GM23338 (cell line): ENCODE data around the gene PICK1. TPM values are rescaled to one million over a fixed set of nuclear protein-coding genes. Genes with fewer than 3 reads are reported as not detected.

Experiments used
- ATAC-seq: fragments of 200-7000 bp; cut with Tn5 transposase; 3 replicates; pipeline ENCODE4 v1.9.1; 2020
- DNase-seq: peaks from one replicate; pipeline ENCODE4 v3.0.0-alpha.2; 2015; ENCODE audit warnings: low spot score
- H2AFZ ChIP-seq: fragments of 200-600 bp; sonication (generic); 2 replicates; pipeline ENCODE4 v1.8.0; 2016; ENCODE audit warnings: antibody characterized with exemption, mild to moderate bottlenecking, moderate library complexity
- H3F3A ChIP-seq: fragments of 200-600 bp; sonication (generic); replicated peaks from 2 replicates; pipeline ENCODE4 v1.8.0; 2017; ENCODE audit warnings: antibody characterized with exemption, mixed run types, low read depth
- H3K27ac ChIP-seq: fragments of 200-600 bp; sonication (generic); 2 replicates; pipeline ENCODE4 v1.6.1; 2016; ENCODE audit warnings: low read depth
- H3K27me3 ChIP-seq: fragments of 200-600 bp; sonication (generic); 2 replicates; pipeline ENCODE4 v1.8.0; 2016; ENCODE audit warnings: mild to moderate bottlenecking, mixed run types, moderate library complexity; ENCODE audit not compliant: insufficient read depth
- H3K36me3 ChIP-seq: fragments of 200-600 bp; sonication (generic); 2 replicates; pipeline ENCODE4 v1.8.0; 2016; ENCODE audit warnings: mild to moderate bottlenecking; ENCODE audit not compliant: insufficient read depth
- H3K4me1 ChIP-seq: fragments of 200-600 bp; sonication (generic); 2 replicates; pipeline ENCODE4 v1.8.0; 2016; ENCODE audit warnings: mild to moderate bottlenecking, moderate library complexity; ENCODE audit not compliant: insufficient read depth
- H3K4me2 ChIP-seq: fragments of 200-600 bp; sonication (generic); 2 replicates; pipeline ENCODE4 v1.7.1; 2017; ENCODE audit warnings: mixed run types
- H3K4me3 ChIP-seq: fragments of 200-600 bp; sonication (generic); 2 replicates; pipeline ENCODE4 v1.6.1; 2016; ENCODE audit warnings: mixed run types
- H3K79me2 ChIP-seq: fragments of 200-600 bp; sonication (generic); replicated peaks from 2 replicates; pipeline ENCODE4 v1.8.0; 2017; ENCODE audit warnings: mild to moderate bottlenecking; ENCODE audit not compliant: insufficient read depth
- H3K9me2 ChIP-seq: fragments of 200-600 bp; sonication (generic); 2 replicates; pipeline ENCODE4 v1.8.0; 2017; ENCODE audit not compliant: insufficient read depth
- H4K20me1 ChIP-seq: fragments of 200-600 bp; sonication (generic); replicated peaks from 2 replicates; pipeline ENCODE4 v1.8.0; 2017; ENCODE audit warnings: mild to moderate bottlenecking; ENCODE audit not compliant: insufficient read depth
- H3K27ac Mint-ChIP-seq: 2 replicates; pipeline ENCODE4 v1.8.0; 2020; ENCODE audit warnings: inconsistent platforms, mild to moderate bottlenecking, moderate library complexity, mixed read lengths
- H3K27me3 Mint-ChIP-seq: 3 replicates; pipeline ENCODE4 v1.8.0; 2022; ENCODE audit warnings: low read depth, mild to moderate bottlenecking, moderate library complexity, mixed read lengths, inconsistent platforms; ENCODE audit not compliant: insufficient read depth, poor library complexity
- H3K36me3 Mint-ChIP-seq: 3 replicates; pipeline ENCODE4 v1.8.0; 2021; ENCODE audit warnings: low read depth, mild to moderate bottlenecking, inconsistent platforms, moderate library complexity, mixed read lengths
- H3K4me1 Mint-ChIP-seq: 3 replicates; pipeline ENCODE4 v1.8.0; 2020; ENCODE audit warnings: mild to moderate bottlenecking, inconsistent platforms, mixed read lengths
- H3K4me3 Mint-ChIP-seq: 3 replicates; pipeline ENCODE4 v1.8.0; 2021; ENCODE audit warnings: moderate library complexity, mild to moderate bottlenecking, inconsistent platforms, mixed read lengths
- H3K9me3 Mint-ChIP-seq: 3 replicates; pipeline ENCODE4 v1.8.0; 2020; ENCODE audit warnings: moderate library complexity, mild to moderate bottlenecking, inconsistent platforms, mixed read lengths
- EZH2 ChIP-seq: fragments of 200-600 bp; sonication (generic); IDR thresholded peaks from one replicate; pipeline ENCODE4 v1.8.0; 2017; ENCODE audit warnings: antibody characterized with exemption, mild to moderate bottlenecking, low read depth; ENCODE audit not compliant: unreplicated experiment
- EZH2phosphoT487 ChIP-seq: fragments of 200-600 bp; sonication (generic); IDR thresholded peaks from one replicate; pipeline ENCODE4 v1.8.1; 2018; ENCODE audit warnings: antibody characterized with exemption; ENCODE audit not compliant: unreplicated experiment
- NANOG ChIP-seq: IDR thresholded peaks from 2 replicates; pipeline ENCODE4 v1.6.1; 2016; ENCODE audit warnings: antibody characterized with exemption, borderline replicate concordance
- ZNF114 ChIP-seq: fragments of 250-450 bp; sonication (Bioruptor Pico); IDR thresholded peaks from 2 replicates; pipeline ENCODE4 v1.5.0; 2020; ENCODE audit warnings: mild to moderate bottlenecking, moderate library complexity
- ZNF331 ChIP-seq: fragments of 250-450 bp; sonication (Bioruptor Pico); IDR thresholded peaks from 2 replicates; pipeline ENCODE4 v1.5.0; 2020; ENCODE audit warnings: low read depth, mild to moderate bottlenecking, moderate library complexity
- polyA plus RNA-seq: library from polyadenylated mRNA; unstranded; fragments of >200 nt; fragmentation: Nextera tagmentation; extraction: Ambion mirVana; gene quantifications from 2 replicates; pipeline ENCODE4 v1.2.1, GENCODE V29; 2016
- total RNA-seq: library from RNA; depleted of rRNA; stranded (reverse); fragments of >200 nt; shearing (Covaris generic); gene quantifications from 2 replicates; pipeline ENCODE4 v1.2.3, GENCODE V29; 2014
- TF ChIP-seq, protein P1 (sequence below): fragments of 250-450 bp; sonication (Bioruptor Pico); IDR thresholded peaks from 2 replicates; pipeline ENCODE4 v1.5.0; 2020; ENCODE audit warnings: mild to moderate bottlenecking, moderate library complexity
- TF ChIP-seq, protein P2 (sequence below): IDR thresholded peaks from one replicate; pipeline ENCODE4 v1.6.1; 2018; ENCODE audit warnings: antibody characterized with exemption; ENCODE audit not compliant: unreplicated experiment
- TF ChIP-seq, protein P3 (sequence below), 2 experiments: fragments of 200-600 bp in 1 of 2; sonication (generic) in 1 of 2; conservative IDR thresholded peaks; 2 replicates each; pipeline versions ENCODE4 v1.5.1 to v1.6.1; 2016 to 2017; ENCODE audit warnings: antibody characterized with exemption in 2 of 2, low read depth in 2 of 2, mild to moderate bottlenecking in 2 of 2, moderate library complexity in 1 of 2
- TF ChIP-seq, protein P4 (sequence below): IDR thresholded peaks from 2 replicates; pipeline ENCODE4 v1.6.1; 2016; ENCODE audit warnings: antibody characterized with exemption

The PICK1 gene
- total and polyA plus RNA-seq, 2 experiments from 2014 or later: 15.9 to 28.3 TPM

DNA sequence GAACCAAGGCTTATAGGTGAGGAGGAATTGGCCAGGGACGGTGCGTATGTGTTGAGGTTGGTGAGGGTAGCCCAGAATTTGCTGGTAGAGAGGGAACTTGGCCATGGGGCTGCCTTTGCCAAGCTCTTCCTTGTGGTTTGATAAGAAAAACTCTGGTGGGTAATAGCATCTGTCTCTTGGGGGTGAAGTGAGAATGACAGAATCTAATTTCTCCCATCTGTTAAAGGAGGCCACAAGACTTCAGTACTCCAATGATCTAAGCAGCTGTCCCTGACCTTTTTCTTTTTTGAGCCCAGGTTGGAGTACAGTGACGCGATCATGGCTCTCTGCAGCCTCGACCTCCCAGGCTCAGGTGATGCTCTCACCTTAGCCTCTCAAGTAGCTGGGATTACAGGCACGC, 36.0 kb upstream of the PICK1 start:
- peaks cover 4% of the 10 kb centered on the region; the same call in 1 of the 3 replicates for H3K4me1 Mint-ChIP-seq
- H3K27me3 ChIP-seq: no peaks in the 10 kb centered on the region
- no peaks in the 10 kb centered on the region for H3K9me2 ChIP-seq
- TF ChIP-seq, protein P1, sequence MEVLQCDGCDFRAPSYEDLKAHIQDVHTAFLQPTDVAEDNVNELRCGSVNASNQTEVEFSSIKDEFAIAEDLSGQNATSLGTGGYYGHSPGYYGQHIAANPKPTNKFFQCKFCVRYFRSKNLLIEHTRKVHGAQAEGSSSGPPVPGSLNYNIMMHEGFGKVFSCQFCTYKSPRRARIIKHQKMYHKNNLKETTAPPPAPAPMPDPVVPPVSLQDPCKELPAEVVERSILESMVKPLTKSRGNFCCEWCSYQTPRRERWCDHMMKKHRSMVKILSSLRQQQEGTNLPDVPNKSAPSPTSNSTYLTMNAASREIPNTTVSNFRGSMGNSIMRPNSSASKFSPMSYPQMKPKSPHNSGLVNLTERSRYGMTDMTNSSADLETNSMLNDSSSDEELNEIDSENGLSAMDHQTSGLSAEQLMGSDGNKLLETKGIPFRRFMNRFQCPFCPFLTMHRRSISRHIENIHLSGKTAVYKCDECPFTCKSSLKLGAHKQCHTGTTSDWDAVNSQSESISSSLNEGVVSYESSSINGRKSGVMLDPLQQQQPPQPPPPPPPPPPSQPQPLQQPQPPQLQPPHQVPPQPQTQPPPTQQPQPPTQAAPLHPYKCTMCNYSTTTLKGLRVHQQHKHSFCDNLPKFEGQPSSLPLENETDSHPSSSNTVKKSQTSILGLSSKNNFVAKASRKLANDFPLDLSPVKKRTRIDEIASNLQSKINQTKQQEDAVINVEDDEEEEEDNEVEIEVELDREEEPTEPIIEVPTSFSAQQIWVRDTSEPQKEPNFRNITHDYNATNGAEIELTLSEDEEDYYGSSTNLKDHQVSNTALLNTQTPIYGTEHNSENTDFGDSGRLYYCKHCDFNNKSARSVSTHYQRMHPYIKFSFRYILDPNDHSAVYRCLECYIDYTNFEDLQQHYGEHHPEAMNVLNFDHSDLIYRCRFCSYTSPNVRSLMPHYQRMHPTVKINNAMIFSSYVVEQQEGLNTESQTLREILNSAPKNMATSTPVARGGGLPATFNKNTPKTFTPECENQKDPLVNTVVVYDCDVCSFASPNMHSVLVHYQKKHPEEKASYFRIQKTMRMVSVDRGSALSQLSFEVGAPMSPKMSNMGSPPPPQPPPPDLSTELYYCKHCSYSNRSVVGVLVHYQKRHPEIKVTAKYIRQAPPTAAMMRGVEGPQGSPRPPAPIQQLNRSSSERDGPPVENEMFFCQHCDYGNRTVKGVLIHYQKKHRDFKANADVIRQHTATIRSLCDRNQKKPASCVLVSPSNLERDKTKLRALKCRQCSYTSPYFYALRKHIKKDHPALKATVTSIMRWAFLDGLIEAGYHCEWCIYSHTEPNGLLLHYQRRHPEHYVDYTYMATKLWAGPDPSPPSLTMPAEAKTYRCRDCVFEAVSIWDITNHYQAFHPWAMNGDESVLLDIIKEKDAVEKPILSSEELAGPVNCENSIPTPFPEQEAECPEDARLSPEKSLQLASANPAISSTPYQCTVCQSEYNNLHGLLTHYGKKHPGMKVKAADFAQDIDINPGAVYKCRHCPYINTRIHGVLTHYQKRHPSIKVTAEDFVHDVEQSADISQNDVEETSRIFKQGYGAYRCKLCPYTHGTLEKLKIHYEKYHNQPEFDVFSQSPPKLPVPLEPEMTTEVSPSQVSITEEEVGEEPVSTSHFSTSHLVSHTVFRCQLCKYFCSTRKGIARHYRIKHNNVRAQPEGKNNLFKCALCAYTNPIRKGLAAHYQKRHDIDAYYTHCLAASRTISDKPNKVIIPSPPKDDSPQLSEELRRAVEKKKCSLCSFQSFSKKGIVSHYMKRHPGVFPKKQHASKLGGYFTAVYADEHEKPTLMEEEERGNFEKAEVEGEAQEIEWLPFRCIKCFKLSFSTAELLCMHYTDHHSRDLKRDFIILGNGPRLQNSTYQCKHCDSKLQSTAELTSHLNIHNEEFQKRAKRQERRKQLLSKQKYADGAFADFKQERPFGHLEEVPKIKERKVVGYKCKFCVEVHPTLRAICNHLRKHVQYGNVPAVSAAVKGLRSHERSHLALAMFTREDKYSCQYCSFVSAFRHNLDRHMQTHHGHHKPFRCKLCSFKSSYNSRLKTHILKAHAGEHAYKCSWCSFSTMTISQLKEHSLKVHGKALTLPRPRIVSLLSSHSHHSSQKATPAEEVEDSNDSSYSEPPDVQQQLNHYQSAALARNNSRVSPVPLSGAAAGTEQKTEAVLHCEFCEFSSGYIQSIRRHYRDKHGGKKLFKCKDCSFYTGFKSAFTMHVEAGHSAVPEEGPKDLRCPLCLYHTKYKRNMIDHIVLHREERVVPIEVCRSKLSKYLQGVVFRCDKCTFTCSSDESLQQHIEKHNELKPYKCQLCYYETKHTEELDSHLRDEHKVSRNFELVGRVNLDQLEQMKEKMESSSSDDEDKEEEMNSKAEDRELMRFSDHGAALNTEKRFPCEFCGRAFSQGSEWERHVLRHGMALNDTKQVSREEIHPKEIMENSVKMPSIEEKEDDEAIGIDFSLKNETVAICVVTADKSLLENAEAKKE (CRISPR knock-in tag): no peak
- TF ChIP-seq EZH2 (no peak), EZH2phosphoT487 (no peak)
- no peak overlapping the region for H3K27ac ChIP-seq
- no peaks in the 10 kb centered on the region for H3K9me3 Mint-ChIP-seq
- H4K20me1 ChIP-seq: no peaks in the 10 kb centered on the region
- no peak overlapping the region for H3K27ac Mint-ChIP-seq
- no peak overlapping the region for H3K4me3 ChIP-seq
- H3K79me2 ChIP-seq: no peaks in the 10 kb centered on the region
- no peaks in the 10 kb centered on the region for H3K36me3 Mint-ChIP-seq
- H3K4me1 ChIP-seq: no peaks in the 10 kb centered on the region
- ATAC-seq (no peak), DNase-seq (no peak)
- H3F3A ChIP-seq: no peaks in the 10 kb centered on the region
- H3K27me3 Mint-ChIP-seq: peaks cover 14% of the 10 kb centered on the region
- H3K36me3 ChIP-seq: no peaks in the 10 kb centered on the region
- no peak overlapping the region for H3K4me3 Mint-ChIP-seq
- no peak overlapping the region for H3K4me2 ChIP-seq
- no peak overlapping the region for H2AFZ ChIP-seq

DNA sequence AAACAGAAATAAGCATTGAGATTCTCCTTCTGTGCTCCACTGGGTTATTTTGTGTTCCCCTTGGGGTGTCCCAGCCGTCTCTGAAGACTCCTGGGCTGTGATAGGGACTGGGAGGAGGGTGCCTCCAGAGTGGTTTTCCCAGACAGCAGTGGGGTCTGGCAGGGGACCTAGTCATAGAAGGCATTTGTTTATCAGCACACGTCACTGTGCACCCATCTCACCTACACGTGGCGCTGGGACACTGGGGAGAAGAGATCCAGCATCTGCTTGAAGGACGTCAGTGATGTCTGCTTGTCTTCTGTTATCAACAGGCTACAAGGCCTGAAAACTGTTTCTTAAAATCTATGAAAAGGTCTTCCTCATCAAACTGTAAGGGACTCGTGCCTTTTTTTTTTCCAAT, 34.2 kb upstream of the PICK1 start:
- Histone ChIP-seq H3K27me3 (no peaks in the 10 kb centered on the region), H2AFZ (no peak overlapping the region; the same call in 1 of the 2 replicates), H3K4me3 (no peak overlapping the region), H3K9me2 (no peaks in the 10 kb centered on the region), H3K4me1 (no peaks in the 10 kb centered on the region), H3F3A (no peaks in the 10 kb centered on the region), H3K4me2 (no peak overlapping the region), H3K36me3 (no peaks in the 10 kb centered on the region), H3K27ac (no peak overlapping the region), H4K20me1 (no peaks in the 10 kb centered on the region), H3K79me2 (no peaks in the 10 kb centered on the region)
- H3K36me3 Mint-ChIP-seq: no peaks in the 10 kb centered on the region
- ATAC-seq (no peak), DNase-seq (no peak)
- H3K4me1 Mint-ChIP-seq: peaks cover 8% of the 10 kb centered on the region; the same call in 2 of the 3 replicates
- H3K4me3 Mint-ChIP-seq: no peak overlapping the region
- no peaks in the 10 kb centered on the region for H3K9me3 Mint-ChIP-seq
- no peak overlapping the region for H3K27ac Mint-ChIP-seq
- H3K27me3 Mint-ChIP-seq: peaks cover 14% of the 10 kb centered on the region
- TF ChIP-seq EZH2: no peak
- TF ChIP-seq, protein P2, sequence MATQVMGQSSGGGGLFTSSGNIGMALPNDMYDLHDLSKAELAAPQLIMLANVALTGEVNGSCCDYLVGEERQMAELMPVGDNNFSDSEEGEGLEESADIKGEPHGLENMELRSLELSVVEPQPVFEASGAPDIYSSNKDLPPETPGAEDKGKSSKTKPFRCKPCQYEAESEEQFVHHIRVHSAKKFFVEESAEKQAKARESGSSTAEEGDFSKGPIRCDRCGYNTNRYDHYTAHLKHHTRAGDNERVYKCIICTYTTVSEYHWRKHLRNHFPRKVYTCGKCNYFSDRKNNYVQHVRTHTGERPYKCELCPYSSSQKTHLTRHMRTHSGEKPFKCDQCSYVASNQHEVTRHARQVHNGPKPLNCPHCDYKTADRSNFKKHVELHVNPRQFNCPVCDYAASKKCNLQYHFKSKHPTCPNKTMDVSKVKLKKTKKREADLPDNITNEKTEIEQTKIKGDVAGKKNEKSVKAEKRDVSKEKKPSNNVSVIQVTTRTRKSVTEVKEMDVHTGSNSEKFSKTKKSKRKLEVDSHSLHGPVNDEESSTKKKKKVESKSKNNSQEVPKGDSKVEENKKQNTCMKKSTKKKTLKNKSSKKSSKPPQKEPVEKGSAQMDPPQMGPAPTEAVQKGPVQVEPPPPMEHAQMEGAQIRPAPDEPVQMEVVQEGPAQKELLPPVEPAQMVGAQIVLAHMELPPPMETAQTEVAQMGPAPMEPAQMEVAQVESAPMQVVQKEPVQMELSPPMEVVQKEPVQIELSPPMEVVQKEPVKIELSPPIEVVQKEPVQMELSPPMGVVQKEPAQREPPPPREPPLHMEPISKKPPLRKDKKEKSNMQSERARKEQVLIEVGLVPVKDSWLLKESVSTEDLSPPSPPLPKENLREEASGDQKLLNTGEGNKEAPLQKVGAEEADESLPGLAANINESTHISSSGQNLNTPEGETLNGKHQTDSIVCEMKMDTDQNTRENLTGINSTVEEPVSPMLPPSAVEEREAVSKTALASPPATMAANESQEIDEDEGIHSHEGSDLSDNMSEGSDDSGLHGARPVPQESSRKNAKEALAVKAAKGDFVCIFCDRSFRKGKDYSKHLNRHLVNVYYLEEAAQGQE: no peak
- no peak for TF ChIP-seq NANOG
- no peak for TF ChIP-seq ZNF114 (CRISPR knock-in tag)
- TF ChIP-seq, protein P3, sequence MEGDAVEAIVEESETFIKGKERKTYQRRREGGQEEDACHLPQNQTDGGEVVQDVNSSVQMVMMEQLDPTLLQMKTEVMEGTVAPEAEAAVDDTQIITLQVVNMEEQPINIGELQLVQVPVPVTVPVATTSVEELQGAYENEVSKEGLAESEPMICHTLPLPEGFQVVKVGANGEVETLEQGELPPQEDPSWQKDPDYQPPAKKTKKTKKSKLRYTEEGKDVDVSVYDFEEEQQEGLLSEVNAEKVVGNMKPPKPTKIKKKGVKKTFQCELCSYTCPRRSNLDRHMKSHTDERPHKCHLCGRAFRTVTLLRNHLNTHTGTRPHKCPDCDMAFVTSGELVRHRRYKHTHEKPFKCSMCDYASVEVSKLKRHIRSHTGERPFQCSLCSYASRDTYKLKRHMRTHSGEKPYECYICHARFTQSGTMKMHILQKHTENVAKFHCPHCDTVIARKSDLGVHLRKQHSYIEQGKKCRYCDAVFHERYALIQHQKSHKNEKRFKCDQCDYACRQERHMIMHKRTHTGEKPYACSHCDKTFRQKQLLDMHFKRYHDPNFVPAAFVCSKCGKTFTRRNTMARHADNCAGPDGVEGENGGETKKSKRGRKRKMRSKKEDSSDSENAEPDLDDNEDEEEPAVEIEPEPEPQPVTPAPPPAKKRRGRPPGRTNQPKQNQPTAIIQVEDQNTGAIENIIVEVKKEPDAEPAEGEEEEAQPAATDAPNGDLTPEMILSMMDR (conservative IDR thresholded peaks at IDR 0.05; ENCODE audit: low read depth in 2 of 2): no peak
- TF ChIP-seq ZNF331: no peak
- TF ChIP-seq, protein P4, sequence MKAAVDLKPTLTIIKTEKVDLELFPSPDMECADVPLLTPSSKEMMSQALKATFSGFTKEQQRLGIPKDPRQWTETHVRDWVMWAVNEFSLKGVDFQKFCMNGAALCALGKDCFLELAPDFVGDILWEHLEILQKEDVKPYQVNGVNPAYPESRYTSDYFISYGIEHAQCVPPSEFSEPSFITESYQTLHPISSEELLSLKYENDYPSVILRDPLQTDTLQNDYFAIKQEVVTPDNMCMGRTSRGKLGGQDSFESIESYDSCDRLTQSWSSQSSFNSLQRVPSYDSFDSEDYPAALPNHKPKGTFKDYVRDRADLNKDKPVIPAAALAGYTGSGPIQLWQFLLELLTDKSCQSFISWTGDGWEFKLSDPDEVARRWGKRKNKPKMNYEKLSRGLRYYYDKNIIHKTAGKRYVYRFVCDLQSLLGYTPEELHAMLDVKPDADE: no peak
- TF ChIP-seq EZH2phosphoT487: no peak
